GM18870 (cell line): ENCODE measurements around the gene STARD7.
"Not testable (repeated sequence)": the region's sequence is repeated elsewhere in the genome, so short reads cannot be mapped to it uniquely, and the experiment has no call there.

Experiments used
- ATAC-seq: cut with Tn5 transposase; IDR thresholded peaks from one replicate; pipeline ENCODE4 v1.9.1; 2021; ENCODE audit warnings: moderate library complexity; ENCODE audit not compliant: unreplicated experiment

STARD7 gene

GRCh38 chr2:96150007-96150640, 58.5 kb downstream of the STARD7 start:
- ATAC-seq = no peak

- ATAC-seq = peak; percentile 41
These were observed 60.0 kb downstream of the STARD7 start for GRCh38 chr2:96148410-96149217.

- ATAC-seq = no peak
These were observed 60.9 kb downstream of the STARD7 start for GRCh38 chr2:96147593-96148201.

- ATAC-seq = no peak
These were observed 61.6 kb downstream of the STARD7 start for GRCh38 chr2:96146881-96147592.

GRCh38 chr2:96146153-96146880, 62.3 kb downstream of the STARD7 start:
- ATAC-seq = peak; percentile 29

GRCh38 chr2:96145848-96146152, 62.8 kb downstream of the STARD7 start:
- no peak for ATAC-seq

GRCh38 chr2:96145036-96145847, 63.4 kb downstream of the STARD7 start, which contains the start of gene DUSP2:
TSS of gene DUSP2 (minus strand) at chr2:96145440. CDS start at chr2:96145354, 86 bp downstream.
- ATAC-seq = peak; percentile 30

- no peak for ATAC-seq
These were observed 64.1 kb downstream of the STARD7 start for GRCh38 chr2:96144481-96145035.

- ATAC-seq = no peak
These were observed 64.7 kb downstream of the STARD7 start for GRCh38 chr2:96143848-96144480.

- ATAC-seq = no peak
These were observed 65.3 kb downstream of the STARD7 start for GRCh38 chr2:96143231-96143847.

- no peak for ATAC-seq
These were observed 66.2 kb downstream of the STARD7 start for GRCh38 chr2:96142217-96143113.

- not testable (repeated sequence) for ATAC-seq
These were observed 67.0 kb downstream of the STARD7 start for GRCh38 chr2:96141624-96141967.

GRCh38 chr2:96140941-96141623, 67.5 kb downstream of the STARD7 start:
- ATAC-seq = no peak

- ATAC-seq = no peak
These were observed 69.4 kb downstream of the STARD7 start for GRCh38 chr2:96139181-96139758.

GRCh38 chr2:96138179-96139145, 70.2 kb downstream of the STARD7 start, which contains the start of gene ASTL:
TSS of gene ASTL (minus strand) at chr2:96138502. CDS start at chr2:96138436, 66 bp downstream.
- ATAC-seq = no peak
